GM12878 (cell line): ENCODE data around the gene GABRR1. TPM values are rescaled to one million over a fixed set of nuclear protein-coding genes. Genes with fewer than 3 reads are reported as not detected.

Experiments
- ATAC-seq: fragments of 200-7000 bp; cut with Tn5 transposase; 3 replicates; pipeline ENCODE4 v1.9.1; 2020; ENCODE audit warnings: mild to moderate bottlenecking, moderate library complexity
- BruUV-seq: library from RNA; stranded (reverse); fragments of 400-500 nt; replicated peaks from 2 replicates; lab custom pipeline; 2021; lab: Mats Ljungman, UMichigan
- CTCF ChIA-PET: fragments of 300-600 bp; sonication (Branson Sonifier 250); formaldehyde crosslinking; extraction: SDS; loops from one replicate; lab custom pipeline; 2021; ENCODE audit warnings: inconsistent platforms; lab: Yijun Ruan, JAX
- POLR2A ChIA-PET: fragments of 350-600 bp; formaldehyde crosslinking; extraction: SDS; loops from one replicate; lab custom pipeline; 2021; ENCODE audit warnings: inconsistent platforms; lab: Charles Lee
- RAD21 ChIA-PET: fragments of 300-600 bp; sonication (Branson Sonifier 250); formaldehyde crosslinking; loops from one replicate; lab custom pipeline; 2023; ENCODE audit warnings: antibody characterized with exemption; ENCODE audit not compliant: unreplicated experiment; lab: Charles Lee
- SMC1A ChIA-PET: fragments of 300-600 bp; sonication (Branson Sonifier 250); formaldehyde crosslinking; loops from one replicate; lab custom pipeline; 2023; ENCODE audit not compliant: unreplicated experiment, uncharacterized antibody; lab: Charles Lee
- DNase-seq: peaks from one replicate; pipeline ENCODE4 v3.0.0-alpha.2; 2011; ENCODE audit warnings: low read depth, low spot score
- FAIRE-seq: peaks from 3 replicates; lab custom pipeline; 2011; peaks lifted over from hg19 to GRCh38; lab: Jason Lieb, UNC
- H2AFZ ChIP-seq: 2 replicates; pipeline ENCODE4 v1.6.0; 2011; ENCODE audit warnings: low read depth, low read length, control low read depth; ENCODE audit not compliant: control insufficient read depth
- H3K27ac ChIP-seq: 2 replicates; pipeline ENCODE4 v1.5.1; 2011; ENCODE audit warnings: control low read depth; ENCODE audit not compliant: control insufficient read depth, insufficient read depth
- H3K27me3 ChIP-seq, 2 experiments: replicated peaks in 1 of 2; 2 replicates each; pipeline versions ENCODE4 v1.6.0 to v1.6.1; 2011; ENCODE audit warnings: low read length in 1 of 2; ENCODE audit not compliant: control insufficient read depth in 2 of 2, insufficient read depth in 2 of 2
- H3K36me3 ChIP-seq, 2 experiments: 2 replicates each; pipeline ENCODE4 v1.5.1; 2011; ENCODE audit warnings: low read length in 1 of 2; ENCODE audit not compliant: control insufficient read depth in 2 of 2, insufficient read depth in 2 of 2
- H3K4me1 ChIP-seq: 2 replicates; pipeline ENCODE4 v1.6.1; 2011; ENCODE audit warnings: mild to moderate bottlenecking, low read length, moderate library complexity, mixed read lengths; ENCODE audit not compliant: control insufficient read depth, insufficient read depth
- H3K4me2 ChIP-seq: 2 replicates; pipeline ENCODE4 v1.6.0; 2011; ENCODE audit warnings: control low read depth; ENCODE audit not compliant: control insufficient read depth, insufficient read depth
- H3K4me3 ChIP-seq: fragments of 200-600 bp; sonication (generic); 2 replicates; pipeline ENCODE4 v1.5.1; 2016
- H3K79me2 ChIP-seq: 2 replicates; pipeline ENCODE4 v1.6.0; 2011; ENCODE audit warnings: low read length; ENCODE audit not compliant: control insufficient read depth, insufficient read depth
- H3K9ac ChIP-seq: 2 replicates; pipeline ENCODE4 v1.8.0; 2011; ENCODE audit warnings: low read length, control low read depth, mixed read lengths; ENCODE audit not compliant: control insufficient read depth, insufficient read depth
- H3K9me3 ChIP-seq: replicated peaks from 3 replicates; pipeline ENCODE4 v1.5.1; 2011; ENCODE audit warnings: mild to moderate bottlenecking, low read length; ENCODE audit not compliant: control insufficient read depth, insufficient read depth
- H4K20me1 ChIP-seq: 2 replicates; pipeline ENCODE4 v1.6.0; 2011; ENCODE audit not compliant: control insufficient read depth, insufficient read depth
- BCLAF1 ChIP-seq: fragments of 450-650 bp; IDR thresholded peaks from 2 replicates; pipeline ENCODE4 v1.6.1; 2017; ENCODE audit warnings: antibody characterized with exemption, mild to moderate bottlenecking, moderate library complexity
- JUNB ChIP-seq: IDR thresholded peaks from 2 replicates; pipeline ENCODE4 v1.6.1; 2016; ENCODE audit warnings: antibody characterized with exemption, mild to moderate bottlenecking
- KLF5 ChIP-seq: fragments of 450-650 bp; IDR thresholded peaks from 2 replicates; pipeline ENCODE4 v1.6.1; 2014; ENCODE audit warnings: mild to moderate bottlenecking; ENCODE audit not compliant: partially characterized antibody
- MEF2A ChIP-seq: IDR thresholded peaks from 2 replicates; pipeline ENCODE4 v1.6.1; 2011; ENCODE audit warnings: low read depth, mild to moderate bottlenecking, low read length, moderate library complexity; ENCODE audit not compliant: insufficient read depth
- PAX5 ChIP-seq: IDR thresholded peaks from 2 replicates; pipeline ENCODE4 v1.6.1; 2011; ENCODE audit warnings: low read depth, low read length, borderline replicate concordance
- RB1 ChIP-seq: fragments of 450-650 bp; formaldehyde crosslinking; IDR thresholded peaks from 2 replicates; pipeline ENCODE4 v1.6.1; 2017; ENCODE audit warnings: mild to moderate bottlenecking, borderline replicate concordance
- RCOR1 ChIP-seq: conservative IDR thresholded peaks from 2 replicates; pipeline ENCODE4 v1.6.1; 2012; ENCODE audit warnings: low read depth, low read length, improper control_type of control experiment
- RELA ChIP-seq: fragments of 450-650 bp; IDR thresholded peaks from 2 replicates; pipeline ENCODE4 v1.8.0; 2014; ENCODE audit warnings: borderline replicate concordance; ENCODE audit not compliant: partially characterized antibody
- RFX5 ChIP-seq: IDR thresholded peaks from 2 replicates; pipeline ENCODE4 v1.6.1; 2011; ENCODE audit warnings: low read depth, low read length, improper control_type of control experiment
- SUPT20H ChIP-seq: IDR thresholded peaks from 2 replicates; pipeline ENCODE4 v1.6.1; 2011; ENCODE audit warnings: low read depth, mild to moderate bottlenecking, low read length, moderate library complexity, borderline replicate concordance; ENCODE audit not compliant: control insufficient read depth
- WGBS: methylation state at CpG from one replicate; pipeline ENCODE4 v1.1.6; 2016; ENCODE audit warnings: low lambda C conversion rate; ENCODE audit not compliant: insufficient replicate concordance, insufficient coverage; ENCODE audit errors: missing lambda C conversion rate; 5-methylcytosine and 5-hydroxymethylcytosine counted together
- in situ Hi-C: fragments of 300-500 bp; cut with MboI; formaldehyde crosslinking; loops from 9 replicates; pipeline ENCODE4 v1.14.3; 2018; ENCODE audit warnings: mixed read lengths
- intact Hi-C: fragments of 100-400 bp; cut with micrococcal nuclease; formaldehyde crosslinking; loops from one replicate; pipeline ENCODE4 v1.14.2; 2022; ENCODE audit not compliant: unreplicated experiment
- polyA plus RNA-seq, 11 experiments: library from polyadenylated mRNA; depleted of rRNA in 4 of 11; unstranded in 6 of 11; stranded (reverse) in 5 of 11; fragments of >200 nt; fragmentation: Nextera tagmentation in 4 of 11; fragmentation: Illumina TruSeq in 1 of 11; extraction: Ambion mirVana in 4 of 11; extraction: Trizol in 1 of 11; gene quantifications; 1 replicate in 1 of 11; 2 replicates in 10 of 11; pipeline versions ENCODE4 v1.2.1 to v1.2.3, GENCODE V29; 2011 to 2016; ENCODE audit warnings: inconsistent platforms in 2 of 11, missing spikeins in 2 of 11, low read depth in 1 of 11
- total RNA-seq, 4 experiments: library from RNA; depleted of rRNA in 3 of 4; stranded (reverse); fragments of >200 nt in 3 of 4; fragmentation: Illumina TruSeq in 1 of 4; extraction: Trizol in 1 of 4; gene quantifications; 2 replicates each; pipeline versions ENCODE4 v1.2.1 to v1.2.3, GENCODE V29; 2013 to 2021
- TF ChIP-seq, protein P1 (sequence below): fragments of 450-650 bp; IDR thresholded peaks from 2 replicates; pipeline ENCODE4 v1.6.1; 2017; ENCODE audit warnings: low read depth, mild to moderate bottlenecking, moderate library complexity

GABRR1 gene
- total and polyA plus RNA-seq, 10 of the 15 experiments (the other 5 are each of a cell fraction or from before 2014, with no cell fraction given) = not detected

DNA sequence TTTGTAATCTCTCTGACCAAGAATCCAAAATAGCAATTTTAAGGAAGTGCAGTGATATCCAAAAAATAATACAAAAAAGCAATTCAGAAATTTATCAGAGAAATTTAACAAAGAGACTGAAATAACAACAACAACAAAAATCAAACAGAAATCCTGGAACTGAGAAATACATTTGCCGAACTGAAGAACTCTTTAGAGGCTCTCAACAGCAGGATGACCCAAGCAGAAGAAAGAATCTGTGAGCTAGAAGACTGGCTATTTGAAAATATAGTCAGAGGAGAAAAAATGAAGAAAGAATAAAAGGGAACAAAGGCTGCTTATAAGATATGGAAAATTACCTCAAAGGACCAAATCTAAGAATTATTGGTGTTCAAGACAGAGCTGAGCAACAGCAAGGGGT lies 22.6 kb downstream of the GABRR1 start:
- Histone ChIP-seq H3K79me2 (no peaks in the 10 kb centered on the region), H3K27me3 (no peaks in the 10 kb centered on the region), H3K4me1 (no peaks in the 10 kb centered on the region), H2AFZ (no peak overlapping the region), H3K4me2 (no peak overlapping the region), H3K27ac (no peak overlapping the region), H3K9ac (no peak overlapping the region), H3K4me3 (no peak overlapping the region), H3K36me3 (no peaks in the 10 kb centered on the region), H4K20me1 (no peaks in the 10 kb centered on the region), H3K9me3 (peaks cover 1% of the 10 kb centered on the region; the same call in 2 of the 3 replicates)
- no TSS peak for BruUV-seq
- TF ChIP-seq BCLAF1 = no peak
- TF ChIP-seq RELA = no peak
- TF ChIP-seq MEF2A = no peak
- DNase-seq (no peak), FAIRE-seq (no peak), ATAC-seq (no peak)
- CTCF ChIA-PET = interaction anchor here (0.6 to 1.3 kb wide), 3 partner anchors 60 to 212 kb away, joined by 3 to 5 read pairs (median 3); no protein-coding TSS in a partner anchor
- POLR2A ChIA-PET = no interaction called here
- RAD21 ChIA-PET = no interaction called here
- SMC1A ChIA-PET = interaction anchor here (1.2 kb wide), 1 partner anchor 211 kb away, joined by 4 read pairs; no protein-coding TSS in a partner anchor
- in situ Hi-C loops (no loop called here), intact Hi-C loops (no loop called here)
- WGBS = 32% methylated on average over 1 of the region's 1 CpG

GRCh38 chr6:89190741-89191140 lies 26.4 kb downstream of the GABRR1 start:
- DNase-seq = no peak
- H2AFZ ChIP-seq = no peak overlapping the region
- no peaks in the 10 kb centered on the region for H3K36me3 ChIP-seq
- no TSS peak for BruUV-seq
- peaks cover 0 to 2% of the 10 kb centered on the region in 2 experiments; a peak in 2 of 4 replicates for H3K27me3 ChIP-seq
- no peak overlapping the region for H3K4me3 ChIP-seq
- in situ Hi-C loops (no loop called here), intact Hi-C loops (no loop called here)
- no peaks in the 10 kb centered on the region for H3K79me2 ChIP-seq
- no peak overlapping the region for H3K4me2 ChIP-seq
- ChIA-PET SMC1A (no interaction called here), POLR2A (no interaction called here), CTCF (no interaction called here), RAD21 (interaction anchor here (1.3 kb wide), 1 partner anchor 208 kb away, joined by 3 read pairs; no protein-coding TSS in a partner anchor)
- ATAC-seq = no peak
- H3K9me3 ChIP-seq = peaks cover 1% of the 10 kb centered on the region; the same call in 2 of the 3 replicates
- H3K9ac ChIP-seq = no peak overlapping the region
- no peaks in the 10 kb centered on the region for H3K4me1 ChIP-seq
- FAIRE-seq = no peak
- WGBS = 81% methylated on average over 5 of the region's 5 CpGs
- no peaks in the 10 kb centered on the region for H4K20me1 ChIP-seq
- H3K27ac ChIP-seq = no peak overlapping the region
- TF ChIP-seq, protein P1, sequence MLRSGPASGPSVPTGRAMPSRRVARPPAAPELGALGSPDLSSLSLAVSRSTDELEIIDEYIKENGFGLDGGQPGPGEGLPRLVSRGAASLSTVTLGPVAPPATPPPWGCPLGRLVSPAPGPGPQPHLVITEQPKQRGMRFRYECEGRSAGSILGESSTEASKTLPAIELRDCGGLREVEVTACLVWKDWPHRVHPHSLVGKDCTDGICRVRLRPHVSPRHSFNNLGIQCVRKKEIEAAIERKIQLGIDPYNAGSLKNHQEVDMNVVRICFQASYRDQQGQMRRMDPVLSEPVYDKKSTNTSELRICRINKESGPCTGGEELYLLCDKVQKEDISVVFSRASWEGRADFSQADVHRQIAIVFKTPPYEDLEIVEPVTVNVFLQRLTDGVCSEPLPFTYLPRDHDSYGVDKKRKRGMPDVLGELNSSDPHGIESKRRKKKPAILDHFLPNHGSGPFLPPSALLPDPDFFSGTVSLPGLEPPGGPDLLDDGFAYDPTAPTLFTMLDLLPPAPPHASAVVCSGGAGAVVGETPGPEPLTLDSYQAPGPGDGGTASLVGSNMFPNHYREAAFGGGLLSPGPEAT = no peak
- TF ChIP-seq RFX5 = no peak
- TF ChIP-seq PAX5 = no peak
- no peak for TF ChIP-seq RCOR1
- no peak for TF ChIP-seq KLF5
- TF ChIP-seq SUPT20H = no peak
- no peak for TF ChIP-seq RB1
- no peak for TF ChIP-seq JUNB
